ENCODE data around the gene TRUB2.

- no peak for TF ChIP-seq CTCF (IDR thresholded peaks at IDR 0.05; ENCODE audit: poor library complexity)
- no peak for TF ChIP-seq EZH2phosphoT487 (IDR thresholded peaks at IDR 0.05; ENCODE audit: low read depth, severe bottlenecking, unreplicated experiment)
Measured at GRCh38 chr9:128316421-128316820, 5.8 kb downstream of the TRUB2 start.

Measured in hepatocyte (in vitro differentiated cells).